HG03378 (cell line): Measurements from ENCODE around the gene SYNE3.
"Not testable (repeated sequence)": the region's sequence is repeated elsewhere in the genome, so short reads cannot be mapped to it uniquely, and the experiment has no call there.

Experiments
- ATAC-seq: cut with Tn5 transposase; IDR thresholded peaks from one replicate; pipeline ENCODE4 v1.9.1; 2021; ENCODE audit warnings: mild to moderate bottlenecking, moderate library complexity; ENCODE audit not compliant: unreplicated experiment

SYNE3 gene

GRCh38 chr14:95524706-95525512 lies 8.5 kb upstream of the SYNE3 start:
- no peak for ATAC-seq

- ATAC-seq = no peak
Observed at GRCh38 chr14:95523815-95524448, 7.5 kb upstream of the SYNE3 start.

DNA sequence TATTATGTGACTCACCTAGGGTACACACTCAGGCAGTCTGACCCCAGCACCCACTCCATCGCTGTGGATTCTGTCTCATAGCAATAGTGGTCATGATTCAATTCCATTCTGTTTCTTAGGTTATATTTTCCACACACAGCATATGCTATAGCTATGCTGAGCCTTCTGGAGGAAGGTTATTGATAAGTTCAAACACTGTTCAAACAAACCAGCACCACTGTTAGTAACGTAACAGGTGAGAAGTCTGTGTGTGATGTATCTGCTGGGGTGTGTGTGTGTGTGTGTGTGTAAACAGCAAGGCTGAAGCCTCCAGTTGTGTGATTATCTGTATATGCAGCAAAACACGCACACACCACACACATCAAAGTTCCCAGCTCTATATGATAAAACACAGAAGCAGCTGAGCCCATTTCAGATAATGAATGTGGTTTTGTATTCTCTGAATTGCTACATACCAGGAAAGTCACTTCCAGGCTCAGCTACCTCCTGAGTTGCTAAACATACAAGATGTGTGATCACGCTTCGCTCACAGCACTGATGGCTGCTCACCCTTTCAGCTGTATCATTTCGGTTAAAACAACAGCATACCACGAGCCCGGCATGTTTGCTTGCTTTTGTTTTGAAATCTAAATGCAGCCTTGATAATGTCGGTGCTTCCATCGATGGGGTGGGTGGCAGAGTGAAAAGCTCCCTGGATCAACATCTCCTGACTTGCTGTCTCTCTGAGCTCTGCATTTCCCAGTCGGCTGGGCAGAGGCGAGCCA lies 6.8 kb upstream of the SYNE3 start:
- ATAC-seq = no peak

GRCh38 chr14:95522556-95522955 lies 6.1 kb upstream of the SYNE3 start:
- no peak for ATAC-seq

GRCh38 chr14:95522116-95522515 lies 5.7 kb upstream of the SYNE3 start:
- ATAC-seq = no peak

DNA sequence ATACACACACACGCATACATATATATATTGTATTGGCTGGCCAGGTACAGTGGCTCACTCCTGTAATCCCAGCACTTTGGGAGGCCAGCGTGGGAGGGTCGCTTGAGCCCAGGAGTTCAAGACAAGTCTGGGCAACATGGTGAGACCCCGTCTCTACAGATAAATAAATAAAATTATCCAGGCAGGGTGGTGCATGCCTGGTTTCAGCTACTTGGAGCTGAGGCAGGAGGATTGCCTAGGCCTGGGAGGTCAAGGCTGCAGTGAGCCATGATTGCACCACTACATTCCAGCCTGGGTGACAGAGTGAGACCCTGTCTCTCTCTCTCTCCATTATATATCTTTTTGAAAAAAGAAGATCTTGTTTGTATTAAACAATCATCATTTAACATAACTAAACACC lies 4.6 kb upstream of the SYNE3 start:
- no peak for ATAC-seq

GRCh38 chr14:95520346-95520745 lies 3.9 kb upstream of the SYNE3 start:
- ATAC-seq = no peak

GRCh38 chr14:95519699-95520098 lies 3.2 kb upstream of the SYNE3 start:
- ATAC-seq = peak; percentile 24

DNA sequence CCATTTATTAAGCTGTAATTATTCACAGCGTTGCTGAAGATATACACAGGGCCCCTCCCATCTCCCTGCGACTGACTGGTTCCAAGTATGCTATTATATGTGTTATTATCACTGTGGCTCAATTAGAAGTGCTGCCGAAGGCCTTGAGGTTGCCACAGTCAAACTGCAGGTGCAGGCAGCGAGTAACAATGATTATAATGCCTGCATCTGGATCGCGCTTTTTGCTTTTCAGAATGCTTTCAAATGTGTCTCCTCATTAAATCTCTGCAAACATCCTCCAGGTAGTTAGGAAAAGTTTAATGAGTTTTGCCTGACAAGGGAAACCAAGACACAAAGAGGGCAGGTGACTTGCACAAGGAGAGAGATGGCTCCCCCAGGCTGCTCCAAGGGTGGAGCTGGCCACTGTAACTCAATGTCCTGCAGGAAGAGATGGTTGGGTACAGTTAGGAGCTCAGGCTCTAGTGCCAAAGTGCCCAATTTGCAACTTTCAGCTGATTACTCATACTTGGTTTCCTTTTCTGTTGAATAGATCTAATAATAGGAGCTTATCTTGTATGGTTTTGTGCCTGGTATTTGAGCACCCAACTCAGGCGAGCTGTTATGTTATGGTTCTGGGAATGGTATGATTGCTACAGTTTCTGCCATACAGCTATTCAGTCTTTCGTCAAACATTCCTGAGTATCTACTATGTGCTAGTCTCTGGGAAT lies 1.7 kb upstream of the SYNE3 start:
- ATAC-seq = no peak

GRCh38 chr14:95515596-95516552 lies 576 bp downstream of the SYNE3 start:
- ATAC-seq = peak; percentile 63

- ATAC-seq = no peak
Observed at GRCh38 chr14:95515080-95515489, 1.4 kb downstream of the SYNE3 start.

DNA sequence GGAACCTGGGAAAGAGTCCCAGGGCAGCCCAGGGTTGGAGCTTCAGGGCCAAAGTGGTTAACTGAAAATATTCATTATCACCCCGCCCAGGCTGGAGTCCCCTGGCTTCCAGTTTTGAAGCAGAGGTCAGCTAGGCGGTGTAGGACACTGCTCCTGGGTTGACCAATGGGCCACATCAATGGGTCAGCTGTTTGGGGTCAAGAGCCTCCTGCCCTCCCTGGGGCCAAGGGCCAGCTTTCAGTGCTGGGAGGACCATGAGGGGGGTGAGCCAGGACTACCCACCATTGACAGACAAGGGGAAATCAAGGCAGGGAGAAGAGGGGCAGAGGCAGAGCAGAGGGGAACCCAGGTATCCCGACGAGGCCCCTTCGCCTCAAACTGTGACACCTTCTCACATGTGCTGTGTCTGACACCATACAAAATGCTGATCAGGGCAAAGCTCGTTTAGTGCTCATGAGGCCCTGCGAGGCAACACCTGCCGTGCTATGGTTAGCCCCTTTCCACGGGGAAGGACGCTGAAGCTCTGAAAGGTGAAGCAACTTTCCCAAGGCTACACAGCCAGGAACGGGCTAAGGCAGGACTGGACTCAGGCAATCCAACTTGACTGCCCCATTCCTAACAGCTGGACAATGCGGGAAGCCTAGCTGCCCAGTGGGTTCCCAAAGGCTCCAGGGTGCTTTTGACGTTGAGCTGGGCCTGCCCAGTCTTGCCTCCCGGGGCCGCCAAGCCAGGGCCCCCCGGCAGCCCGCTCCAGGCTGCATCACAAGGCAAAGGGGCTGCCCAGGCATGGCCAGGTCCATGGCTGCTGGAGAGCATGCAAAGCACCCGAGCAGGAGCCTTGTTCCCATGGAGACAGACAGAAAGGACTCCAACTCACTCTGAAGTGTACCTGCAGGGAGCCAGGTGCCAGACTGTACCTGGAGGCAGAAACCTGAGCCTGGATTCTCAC lies 2.0 kb downstream of the SYNE3 start:
- ATAC-seq = no peak

GRCh38 chr14:95513291-95513690 lies 3.2 kb downstream of the SYNE3 start:
- no peak for ATAC-seq

DNA sequence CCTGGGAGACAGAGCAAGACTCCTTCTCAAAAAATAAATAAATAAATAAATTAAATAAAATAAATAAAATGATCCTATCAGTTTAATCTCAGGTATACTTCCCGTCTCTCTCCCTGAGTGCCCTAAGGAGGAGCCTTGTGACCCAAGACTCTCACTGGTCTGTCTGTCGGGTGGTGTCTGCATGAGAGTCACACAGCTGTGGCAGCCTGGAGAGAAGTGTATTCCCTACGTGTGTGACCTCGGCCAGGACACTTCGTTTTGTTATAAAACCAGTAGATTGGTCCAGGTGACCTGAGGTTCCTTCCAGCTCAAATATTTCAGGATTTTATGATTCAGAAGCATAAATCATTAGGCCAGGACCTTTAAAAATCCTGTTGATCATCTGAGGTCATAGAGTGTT lies 4.8 kb downstream of the SYNE3 start:
- no peak for ATAC-seq

DNA sequence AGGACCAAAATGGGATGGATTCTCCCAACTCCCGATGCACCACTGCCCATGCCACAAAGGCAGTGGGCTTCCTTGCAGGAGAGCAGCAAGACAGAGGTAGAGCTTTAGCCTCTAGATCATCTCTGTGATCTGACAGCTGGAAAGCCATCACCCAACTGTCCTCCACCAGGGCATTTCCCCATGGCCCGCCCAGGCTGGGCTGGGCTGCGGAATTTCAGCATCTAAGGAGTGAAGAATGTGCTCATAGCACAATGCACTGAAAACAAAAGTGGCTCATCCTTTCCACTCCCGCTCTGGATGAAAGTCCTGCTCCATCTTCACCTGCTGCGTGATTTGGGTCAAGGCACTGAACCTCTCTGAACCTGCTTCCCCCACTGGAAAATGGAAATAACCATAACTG lies 5.6 kb downstream of the SYNE3 start:
- ATAC-seq = no peak

- not testable (repeated sequence) for ATAC-seq
Observed at GRCh38 chr14:95510344-95510743, 6.1 kb downstream of the SYNE3 start.

DNA sequence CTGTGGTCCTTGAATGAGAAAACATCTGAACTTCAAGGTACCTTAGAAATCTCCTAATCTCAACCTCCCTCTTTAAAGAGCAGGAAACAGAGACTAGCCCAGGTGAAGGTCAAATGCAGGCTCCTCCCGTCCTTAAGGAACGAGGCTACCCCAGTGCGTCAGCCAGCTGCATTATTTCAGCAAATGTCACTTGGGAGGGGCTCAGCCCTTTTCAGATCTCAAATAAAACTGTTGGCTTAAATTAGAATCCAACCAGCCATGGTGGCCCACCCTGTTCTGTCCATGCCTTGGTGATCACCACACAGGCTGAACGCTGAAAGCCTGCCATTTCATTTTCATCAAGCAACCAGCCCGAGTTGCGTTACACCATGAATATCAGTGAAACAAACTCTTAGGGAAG lies 7.0 kb downstream of the SYNE3 start:
- ATAC-seq = no peak

- no peak for ATAC-seq
Observed at GRCh38 chr14:95508377-95508776, 8.1 kb downstream of the SYNE3 start.

DNA sequence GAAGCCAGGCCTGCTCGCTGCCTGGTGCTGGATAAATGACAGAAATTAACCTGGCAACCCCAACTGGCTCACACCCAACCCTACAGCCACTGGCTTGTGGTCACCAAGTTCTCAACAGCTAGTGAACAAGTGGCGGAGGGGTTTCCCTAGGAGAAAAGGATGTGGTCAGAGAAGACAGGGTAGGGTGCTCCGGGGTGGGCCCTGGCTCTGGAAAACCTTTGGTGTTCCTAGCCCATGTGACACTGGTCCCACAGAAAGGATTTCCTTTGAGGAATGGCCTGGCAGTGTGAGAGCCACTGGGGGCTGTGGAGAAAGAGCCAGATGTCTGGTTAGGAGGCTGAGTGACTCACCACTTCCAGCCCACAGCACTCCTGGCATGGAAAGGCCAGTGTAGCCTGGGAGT lies 8.7 kb downstream of the SYNE3 start:
- ATAC-seq = no peak
